Neural progenitor cell (in vitro differentiated cells): ENCODE data around the gene SOCS6. TPM values are rescaled to one million over a fixed set of nuclear protein-coding genes. Genes with fewer than 3 reads are reported as not detected.

Experiments used
- DNase-seq: peaks from one replicate; pipeline ENCODE4 v3.0.0-alpha.2; 2016; ENCODE audit warnings: low spot score
- H2AFZ ChIP-seq: fragments of 200-600 bp; sonication (generic); replicated peaks from 2 replicates; pipeline ENCODE4 v1.6.1; 2016; ENCODE audit warnings: antibody characterized with exemption
- H3F3A ChIP-seq: fragments of 200-600 bp; sonication (generic); 2 replicates; pipeline ENCODE4 v1.6.1; 2016; ENCODE audit warnings: antibody characterized with exemption, low read depth
- H3K27ac ChIP-seq: fragments of 200-600 bp; sonication (generic); 2 replicates; pipeline ENCODE4 v1.5.1; 2016; ENCODE audit warnings: mild to moderate bottlenecking
- H3K27me3 ChIP-seq: fragments of 200-600 bp; sonication (generic); 2 replicates; pipeline ENCODE4 v1.6.1; 2016; ENCODE audit warnings: mild to moderate bottlenecking, moderate library complexity
- H3K36me3 ChIP-seq: fragments of 200-600 bp; sonication (generic); 2 replicates; pipeline ENCODE4 v1.5.1; 2016
- H3K4me1 ChIP-seq: fragments of 200-600 bp; sonication (generic); 2 replicates; pipeline ENCODE4 v1.6.1; 2016; ENCODE audit warnings: mixed run types
- H3K4me2 ChIP-seq: fragments of 200-600 bp; sonication (generic); 2 replicates; pipeline ENCODE4 v1.6.1; 2016
- H3K4me3 ChIP-seq: fragments of 200-600 bp; sonication (generic); 2 replicates; pipeline ENCODE4 v1.5.1; 2016
- H3K79me2 ChIP-seq: fragments of 200-600 bp; sonication (generic); 2 replicates; pipeline ENCODE4 v1.6.1; 2016; ENCODE audit warnings: low read depth
- H3K9ac ChIP-seq: fragments of 200-600 bp; sonication (generic); 2 replicates; pipeline ENCODE4 v1.6.1; 2016
- H3K9me3 ChIP-seq: fragments of 200-600 bp; sonication (generic); 2 replicates; pipeline ENCODE4 v1.5.1; 2016; ENCODE audit warnings: low read depth
- H4K20me1 ChIP-seq: fragments of 200-600 bp; sonication (generic); 2 replicates; pipeline ENCODE4 v1.6.1; 2016; ENCODE audit warnings: low read depth
- H3K27ac Mint-ChIP-seq: 3 replicates; pipeline ENCODE4 v1.8.0; 2021; ENCODE audit warnings: mixed read lengths
- H3K27me3 Mint-ChIP-seq: 2 replicates; pipeline ENCODE4 v1.8.0; 2022; ENCODE audit warnings: low read depth, mild to moderate bottlenecking, inconsistent platforms, moderate library complexity, mixed read lengths; ENCODE audit not compliant: insufficient read depth
- H3K36me3 Mint-ChIP-seq: 3 replicates; pipeline ENCODE4 v1.8.0; 2021; ENCODE audit warnings: mixed read lengths
- H3K4me1 Mint-ChIP-seq: 3 replicates; pipeline ENCODE4 v1.8.0; 2021; ENCODE audit warnings: mixed read lengths
- H3K4me3 Mint-ChIP-seq: 3 replicates; pipeline ENCODE4 v1.8.0; 2021; ENCODE audit warnings: mild to moderate bottlenecking, moderate library complexity, mixed read lengths
- H3K9me3 Mint-ChIP-seq: 3 replicates; pipeline ENCODE4 v1.8.0; 2020; ENCODE audit warnings: mixed read lengths
- EZH2 ChIP-seq: fragments of 200-600 bp; sonication (generic); IDR thresholded peaks from 2 replicates; pipeline ENCODE4 v1.6.1; 2017; ENCODE audit warnings: antibody characterized with exemption, mild to moderate bottlenecking, moderate library complexity
- EZH2phosphoT487 ChIP-seq: fragments of 200-600 bp; sonication (generic); IDR thresholded peaks from 2 replicates; pipeline ENCODE4 v1.6.1; 2017; ENCODE audit warnings: antibody characterized with exemption
- total RNA-seq: library from RNA; depleted of rRNA; stranded (reverse); fragments of >200 nt; gene quantifications from 2 replicates; pipeline ENCODE4 v1.2.3, GENCODE V29; 2015; ENCODE audit warnings: low replicate concordance
- TF ChIP-seq, protein P1 (sequence below): fragments of 200-600 bp; sonication (generic); IDR thresholded peaks from 2 replicates; pipeline ENCODE4 v1.5.1; 2017; ENCODE audit warnings: antibody characterized with exemption, mild to moderate bottlenecking

Gene SOCS6
- total RNA-seq, 1 donor from 2014 or later, result 45.1 TPM

GRCh38 chr18:70333316-70333715 is 44.5 kb downstream of the SOCS6 start:
- no peak for DNase-seq

GRCh38 chr18:70333757-70334156 is 44.9 kb downstream of the SOCS6 start:
- peaks cover 4% of the 10 kb centered on the region for H3K79me2 ChIP-seq
- H3K4me1 ChIP-seq, result no peaks in the 10 kb centered on the region
- H2AFZ ChIP-seq, result no peak overlapping the region
- H3K4me2 ChIP-seq, result no peak overlapping the region
- peaks cover 4% of the 10 kb centered on the region for H3F3A ChIP-seq
- no peak overlapping the region for H3K4me3 ChIP-seq
- no peaks in the 10 kb centered on the region for H3K9me3 ChIP-seq
- TF ChIP-seq EZH2 (no peak), EZH2phosphoT487 (no peak)
- TF ChIP-seq, protein P1, sequence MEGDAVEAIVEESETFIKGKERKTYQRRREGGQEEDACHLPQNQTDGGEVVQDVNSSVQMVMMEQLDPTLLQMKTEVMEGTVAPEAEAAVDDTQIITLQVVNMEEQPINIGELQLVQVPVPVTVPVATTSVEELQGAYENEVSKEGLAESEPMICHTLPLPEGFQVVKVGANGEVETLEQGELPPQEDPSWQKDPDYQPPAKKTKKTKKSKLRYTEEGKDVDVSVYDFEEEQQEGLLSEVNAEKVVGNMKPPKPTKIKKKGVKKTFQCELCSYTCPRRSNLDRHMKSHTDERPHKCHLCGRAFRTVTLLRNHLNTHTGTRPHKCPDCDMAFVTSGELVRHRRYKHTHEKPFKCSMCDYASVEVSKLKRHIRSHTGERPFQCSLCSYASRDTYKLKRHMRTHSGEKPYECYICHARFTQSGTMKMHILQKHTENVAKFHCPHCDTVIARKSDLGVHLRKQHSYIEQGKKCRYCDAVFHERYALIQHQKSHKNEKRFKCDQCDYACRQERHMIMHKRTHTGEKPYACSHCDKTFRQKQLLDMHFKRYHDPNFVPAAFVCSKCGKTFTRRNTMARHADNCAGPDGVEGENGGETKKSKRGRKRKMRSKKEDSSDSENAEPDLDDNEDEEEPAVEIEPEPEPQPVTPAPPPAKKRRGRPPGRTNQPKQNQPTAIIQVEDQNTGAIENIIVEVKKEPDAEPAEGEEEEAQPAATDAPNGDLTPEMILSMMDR, result no peak
- H3K36me3 Mint-ChIP-seq, result peaks cover 26% of the 10 kb centered on the region
- H3K4me3 Mint-ChIP-seq, result no peak overlapping the region
- DNase-seq, result no peak
- no peaks in the 10 kb centered on the region for H4K20me1 ChIP-seq
- no peaks in the 10 kb centered on the region for H3K36me3 ChIP-seq
- H3K27ac ChIP-seq, result no peak overlapping the region
- H3K27ac Mint-ChIP-seq, result no peak overlapping the region
- H3K9ac ChIP-seq, result no peak overlapping the region
- no peaks in the 10 kb centered on the region for H3K27me3 Mint-ChIP-seq
- H3K9me3 Mint-ChIP-seq, result peaks cover 10% of the 10 kb centered on the region
- peaks cover 4% of the 10 kb centered on the region for H3K4me1 Mint-ChIP-seq
- no peaks in the 10 kb centered on the region for H3K27me3 ChIP-seq

More at GRCh38 chr18:70333316-70333715, 44.5 kb downstream of the SOCS6 start:
- no peak overlapping the region for H3K27ac Mint-ChIP-seq
- no peak overlapping the region for H2AFZ ChIP-seq
- H3K36me3 ChIP-seq, result no peaks in the 10 kb centered on the region
- H3K9me3 ChIP-seq, result no peaks in the 10 kb centered on the region
- peaks cover 4% of the 10 kb centered on the region for H3K79me2 ChIP-seq
- no peaks in the 10 kb centered on the region for H3K27me3 Mint-ChIP-seq
- no peaks in the 10 kb centered on the region for H4K20me1 ChIP-seq
- peaks cover 4% of the 10 kb centered on the region for H3K4me1 Mint-ChIP-seq
- no peak overlapping the region for H3K4me2 ChIP-seq
- H3K4me3 Mint-ChIP-seq, result no peak overlapping the region
- H3K4me3 ChIP-seq, result no peak overlapping the region
- H3K27me3 ChIP-seq, result no peaks in the 10 kb centered on the region
- TF ChIP-seq EZH2, result no peak
- TF ChIP-seq, protein P1, result no peak
- no peak for TF ChIP-seq EZH2phosphoT487
- H3F3A ChIP-seq, result peaks cover 4% of the 10 kb centered on the region
- peaks cover 29% of the 10 kb centered on the region for H3K36me3 Mint-ChIP-seq
- no peak overlapping the region for H3K27ac ChIP-seq
- H3K9me3 Mint-ChIP-seq, result peaks cover 10% of the 10 kb centered on the region
- H3K9ac ChIP-seq, result no peak overlapping the region
- no peaks in the 10 kb centered on the region for H3K4me1 ChIP-seq

DNA sequence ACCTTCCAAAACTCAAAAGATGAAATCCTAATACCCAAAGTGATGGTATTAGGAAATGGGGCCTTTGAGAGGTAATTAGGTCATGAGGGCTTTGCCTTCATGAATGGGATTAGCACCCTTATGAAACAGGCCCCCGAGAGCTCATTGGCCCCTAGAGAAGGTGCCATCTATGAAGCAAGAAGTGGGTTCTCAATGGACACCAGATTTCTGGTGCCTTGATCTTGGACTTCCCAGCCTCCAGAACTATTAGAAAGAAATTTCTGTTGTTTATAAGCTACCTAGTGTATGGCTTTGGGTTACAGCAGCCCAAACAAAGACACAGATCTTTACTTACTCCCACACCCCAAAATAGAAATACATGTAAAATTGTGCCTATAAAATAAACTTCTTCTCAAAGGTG is 45.4 kb downstream of the SOCS6 start:
- Histone ChIP-seq H3K36me3 (no peaks in the 10 kb centered on the region), H3K4me2 (no peak overlapping the region), H3K79me2 (peaks cover 2% of the 10 kb centered on the region), H4K20me1 (no peaks in the 10 kb centered on the region), H3K4me1 (no peaks in the 10 kb centered on the region), H3K27ac (no peak overlapping the region), H3K4me3 (no peak overlapping the region), H2AFZ (no peak overlapping the region), H3K9ac (no peak overlapping the region), H3K27me3 (no peaks in the 10 kb centered on the region), H3F3A (peaks cover 4% of the 10 kb centered on the region), H3K9me3 (no peaks in the 10 kb centered on the region)
- Mint-ChIP-seq H3K27me3 (no peaks in the 10 kb centered on the region), H3K4me1 (peaks cover 4% of the 10 kb centered on the region), H3K9me3 (peaks cover 10% of the 10 kb centered on the region), H3K36me3 (peaks cover 22% of the 10 kb centered on the region), H3K27ac (no peak overlapping the region), H3K4me3 (no peak overlapping the region)
- DNase-seq, result no peak
- TF ChIP-seq, protein P1, result no peak
- TF ChIP-seq EZH2, result no peak
- TF ChIP-seq EZH2phosphoT487, result no peak
